ENCODE measurements around the gene AKR1A1.
"Not testable (repeated sequence)": the region's sequence is repeated elsewhere in the genome, so short reads cannot be mapped to it uniquely, and the experiment has no call there.

The AKR1A1 gene

DNA sequence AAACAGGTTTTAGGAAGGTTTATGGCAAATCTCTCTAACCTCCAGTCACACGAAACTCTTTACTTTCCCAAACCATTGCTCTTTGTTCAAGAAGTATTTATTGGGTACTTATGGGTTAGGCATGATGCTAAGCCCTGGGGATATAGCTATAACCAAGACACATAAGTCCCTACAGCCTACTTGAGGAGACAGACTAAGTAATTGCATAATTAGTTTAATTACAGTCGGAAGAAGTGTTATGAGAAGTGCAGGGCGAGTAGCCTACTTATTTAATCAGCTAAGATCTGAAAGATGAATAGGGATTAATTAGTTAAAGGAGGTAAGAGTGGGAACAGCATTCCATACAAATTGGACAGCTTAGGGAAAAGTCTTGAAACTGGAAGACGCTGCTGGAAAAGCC is 20.0 kb downstream of the AKR1A1 start:
- no peak for FAIRE-seq

DNA sequence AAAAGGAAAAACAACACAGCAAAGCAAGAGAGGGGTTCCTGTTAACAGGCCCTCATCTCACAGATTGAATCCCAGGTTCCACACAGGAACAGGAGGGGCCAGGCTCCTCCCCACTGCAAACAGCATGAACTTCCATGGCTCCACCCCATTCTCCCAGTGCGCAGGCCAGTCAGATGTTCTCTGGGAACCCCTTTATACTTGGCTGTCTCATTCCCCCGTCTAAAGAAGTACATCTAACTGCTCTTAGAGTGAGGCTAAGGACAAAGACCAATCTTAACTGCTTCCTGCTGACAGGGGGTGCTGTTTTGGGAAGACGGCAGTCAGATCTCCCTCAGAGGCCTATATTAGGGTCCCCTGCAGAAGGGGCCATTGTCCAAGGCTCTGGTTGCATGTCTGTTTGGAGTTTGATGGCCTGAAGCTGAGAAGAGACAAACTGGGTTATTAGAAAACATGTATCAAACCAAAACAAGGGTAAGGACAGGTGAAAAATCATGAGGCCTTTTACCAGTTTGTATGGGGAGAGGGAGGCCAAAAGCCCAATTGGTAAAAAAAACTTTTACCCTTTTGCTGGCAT is 22.7 kb downstream of the AKR1A1 start:
- no peak for FAIRE-seq

DNA sequence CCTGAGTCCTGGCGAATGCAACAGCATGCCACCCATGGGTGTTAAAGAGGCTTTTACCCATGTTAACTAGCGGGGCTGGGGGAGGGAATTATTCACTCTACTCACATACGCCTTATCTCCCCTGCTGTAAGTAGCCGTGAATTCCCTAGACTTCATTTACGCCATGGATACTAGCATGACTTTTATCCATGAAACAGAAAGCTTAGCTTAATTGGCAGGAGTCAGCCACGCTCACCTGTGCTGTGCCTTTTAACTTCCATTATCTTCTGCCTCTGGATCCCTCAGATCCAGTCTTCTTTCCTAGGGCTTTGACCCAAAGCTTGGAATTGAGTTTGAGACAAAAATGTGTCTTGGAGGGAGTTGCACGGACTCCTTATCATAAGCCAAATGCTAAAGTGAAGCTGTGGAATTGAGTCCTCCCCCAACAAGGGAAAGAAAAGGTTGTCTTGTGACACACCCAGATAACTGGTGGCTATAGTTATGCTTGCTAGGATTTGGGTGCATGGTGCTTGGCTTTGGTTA is 23.5 kb downstream of the AKR1A1 start:
- FAIRE-seq: no peak

DNA sequence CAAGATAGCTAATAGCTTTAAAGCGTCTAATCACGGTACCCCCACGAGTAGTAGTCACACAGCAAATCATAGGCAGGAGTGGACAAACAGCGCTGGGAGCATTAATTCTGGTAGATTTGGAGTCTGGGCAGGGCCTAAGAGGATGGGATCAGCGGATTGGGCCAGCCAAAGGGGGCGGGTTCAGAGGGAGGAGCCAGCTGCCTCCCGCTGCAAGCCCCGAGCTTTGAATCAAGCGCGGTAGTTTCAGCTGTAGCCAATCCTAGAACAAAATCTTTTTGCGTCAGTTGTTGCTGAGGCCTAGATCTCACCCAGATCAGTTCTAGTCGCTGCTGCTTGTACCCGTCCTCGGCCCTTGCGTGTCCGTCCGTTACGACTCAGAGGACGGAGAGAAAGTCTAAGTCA is 32.6 kb downstream of the AKR1A1 start:
- peak; percentile 84 for FAIRE-seq

DNA sequence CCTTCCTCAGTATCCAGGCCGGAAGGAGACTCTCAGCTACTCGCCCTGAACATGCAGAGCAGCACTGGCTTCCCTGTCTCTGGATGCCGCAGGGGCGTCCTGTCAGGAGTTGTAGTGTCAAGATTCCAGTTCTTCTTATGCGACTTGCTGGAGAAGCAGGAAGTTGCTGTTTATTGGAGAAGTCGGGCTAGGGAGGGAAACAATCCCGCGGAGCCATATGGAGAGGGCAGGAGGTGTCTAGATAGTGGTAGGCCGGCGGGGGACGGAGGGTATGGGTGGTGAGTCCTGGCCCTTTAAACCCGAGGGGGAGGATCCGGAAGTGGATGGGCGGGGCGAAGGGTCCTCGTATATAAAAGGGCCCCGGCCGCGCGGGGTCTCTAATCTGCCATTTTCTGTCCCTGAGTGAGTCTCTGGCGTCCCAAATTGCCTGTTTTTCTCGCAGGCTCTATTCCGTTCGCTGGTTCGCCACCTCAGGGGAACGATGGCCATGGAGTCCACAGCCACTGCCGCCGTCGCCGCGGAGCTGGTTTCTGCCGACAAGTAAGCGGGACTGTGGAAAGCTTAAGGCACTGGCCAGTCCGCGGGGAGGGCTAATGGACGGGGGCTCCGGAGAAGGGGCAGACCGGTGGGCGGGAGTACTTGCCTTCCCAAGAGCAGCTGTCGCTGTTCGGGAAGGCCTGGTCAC is 33.2 kb downstream of the AKR1A1 start, which contains the start of gene NASP:
Gene NASP, plus strand, starts transcription at position 376 of the 685 bp plus-strand sequence. Its CDS starts 106 bp downstream, at position 482.
- FAIRE-seq: no peak

DNA sequence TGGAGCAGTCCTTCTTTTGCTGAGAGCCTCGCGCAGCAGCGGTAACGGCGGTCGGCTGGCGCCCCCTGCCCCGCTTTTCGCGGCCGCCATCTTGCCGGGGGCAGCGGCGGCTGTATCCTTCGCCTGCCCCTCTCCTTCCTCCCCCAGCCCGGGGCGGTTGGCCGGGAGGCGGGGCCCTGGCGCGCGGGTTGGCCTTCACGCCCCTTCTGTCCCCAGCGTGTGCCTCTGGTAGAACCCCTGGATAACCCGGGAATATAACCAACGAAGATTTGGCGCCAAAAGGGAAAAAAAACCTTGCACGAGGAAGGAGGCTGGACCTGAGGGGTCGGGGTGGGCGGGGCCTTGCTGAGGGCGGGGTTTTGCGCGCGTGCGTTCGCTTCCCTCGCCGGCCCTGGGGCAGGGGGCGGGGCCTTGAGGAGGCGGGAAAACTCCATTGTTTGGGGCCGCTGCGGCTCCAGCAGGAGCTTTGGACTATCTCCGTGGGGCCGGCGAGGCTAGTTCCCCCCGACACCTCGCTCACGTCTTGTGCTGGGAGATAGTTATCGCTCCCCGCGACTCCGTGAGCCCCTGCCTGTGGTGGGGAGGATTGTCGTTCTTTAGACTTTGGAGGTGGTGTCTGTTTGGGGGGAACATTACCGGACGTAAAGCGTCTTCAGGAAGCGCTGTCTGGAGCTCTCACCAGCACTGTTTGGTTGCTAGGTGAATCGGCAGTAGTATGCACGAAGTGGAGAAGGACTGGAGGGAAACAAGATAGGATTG is 33.9 kb downstream of the AKR1A1 start:
- no peak for FAIRE-seq

DNA sequence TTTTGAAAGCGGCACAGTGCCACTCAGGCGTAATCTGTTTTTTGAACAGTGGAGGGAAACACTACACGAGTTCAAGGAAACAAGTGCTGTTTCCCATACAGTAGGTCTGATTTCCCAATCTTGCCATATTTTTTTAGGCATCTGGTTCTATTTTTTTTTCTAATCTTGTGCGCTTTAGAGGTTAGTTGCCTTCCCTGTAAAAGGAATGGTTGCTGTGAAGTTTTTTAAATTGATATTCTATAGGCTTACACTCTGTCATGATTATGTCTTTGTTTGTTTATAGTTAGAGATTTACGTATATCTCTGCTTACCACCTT is 34.4 kb downstream of the AKR1A1 start:
- FAIRE-seq: no peak

DNA sequence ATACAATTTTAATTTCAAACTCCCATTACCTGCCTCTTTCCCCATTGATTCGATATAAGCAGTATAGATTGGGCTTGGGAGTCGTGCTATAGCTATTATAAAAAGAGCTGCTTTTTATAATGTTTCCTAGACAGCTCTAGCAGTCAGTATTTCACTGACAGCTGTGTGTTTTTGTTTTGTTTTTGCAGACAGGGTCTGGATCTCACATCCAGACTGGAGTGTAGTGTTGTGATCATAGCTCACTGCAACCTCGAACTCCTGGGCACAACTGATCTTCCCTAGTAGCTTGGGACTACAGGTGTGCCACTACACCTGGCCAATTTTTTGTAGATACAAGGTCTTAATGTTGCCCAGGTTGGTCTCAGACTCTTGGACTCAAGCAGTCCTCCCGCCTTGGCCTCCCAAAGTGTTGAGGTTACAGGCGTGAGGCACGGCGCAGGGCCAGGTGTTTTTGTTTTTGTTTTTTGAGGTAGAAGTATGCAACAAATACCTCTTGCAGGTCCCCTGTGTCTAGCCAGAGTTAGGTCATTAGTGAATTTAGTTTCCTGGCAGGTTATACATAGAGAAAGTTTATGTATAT is 35.0 kb downstream of the AKR1A1 start:
- no peak for FAIRE-seq

DNA sequence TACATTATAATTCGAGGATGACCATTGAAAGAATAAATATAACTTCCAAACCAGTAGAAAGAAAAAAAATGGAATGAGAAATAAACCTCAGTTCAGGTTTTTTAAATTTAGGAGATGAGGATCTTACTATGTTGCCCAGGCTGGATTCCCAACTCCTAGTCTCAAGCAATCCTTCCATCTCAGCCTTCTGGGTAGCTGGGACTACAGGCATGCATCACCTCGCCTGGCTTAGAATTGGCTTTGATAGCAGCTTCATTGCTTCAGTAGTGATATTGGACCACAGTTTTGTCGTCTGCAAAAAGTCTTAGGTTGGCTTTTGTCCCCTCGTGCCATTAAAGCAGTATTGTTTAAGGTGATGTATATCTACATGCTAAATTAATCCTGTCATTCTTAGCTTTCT is 36.1 kb downstream of the AKR1A1 start:
- no peak for FAIRE-seq

DNA sequence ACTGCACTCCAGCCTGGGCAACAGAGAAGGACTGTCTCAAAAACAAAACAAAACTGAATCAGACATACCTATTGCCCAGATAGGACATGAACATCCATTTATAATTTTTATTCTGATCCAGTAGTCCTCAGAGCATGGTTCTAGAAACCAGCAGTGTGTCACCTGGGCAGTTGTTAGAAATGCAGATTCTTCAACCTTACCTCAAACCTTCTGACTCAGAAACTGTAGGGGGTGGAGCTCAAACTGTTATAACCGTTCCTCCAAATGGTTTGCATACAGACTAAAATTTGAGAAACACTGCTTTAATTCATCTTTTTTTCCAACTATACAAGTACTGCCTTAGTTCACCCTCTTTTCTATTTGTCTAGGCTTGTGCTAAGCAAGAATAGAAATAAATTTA is 39.2 kb downstream of the AKR1A1 start:
- no peak for FAIRE-seq

DNA sequence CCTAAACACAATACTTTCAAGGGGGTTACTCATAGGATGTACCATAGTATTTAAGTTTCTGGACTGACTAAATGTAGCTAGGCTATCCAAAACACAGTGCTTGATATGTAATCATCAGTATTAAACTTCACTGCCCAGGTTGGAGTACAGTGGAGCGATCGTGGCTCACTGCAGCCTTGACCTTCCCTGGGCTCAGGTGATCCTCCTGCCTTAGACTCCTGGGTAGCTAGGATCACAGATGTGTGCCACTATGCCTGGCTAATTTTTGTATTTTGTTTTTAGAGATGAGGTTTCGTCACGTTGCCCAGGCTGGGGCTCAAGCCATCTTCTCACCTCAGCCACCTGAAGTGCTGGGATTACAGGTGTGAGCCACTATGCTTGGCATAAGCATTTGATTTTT is 43.8 kb downstream of the AKR1A1 start:
- no peak for FAIRE-seq

DNA sequence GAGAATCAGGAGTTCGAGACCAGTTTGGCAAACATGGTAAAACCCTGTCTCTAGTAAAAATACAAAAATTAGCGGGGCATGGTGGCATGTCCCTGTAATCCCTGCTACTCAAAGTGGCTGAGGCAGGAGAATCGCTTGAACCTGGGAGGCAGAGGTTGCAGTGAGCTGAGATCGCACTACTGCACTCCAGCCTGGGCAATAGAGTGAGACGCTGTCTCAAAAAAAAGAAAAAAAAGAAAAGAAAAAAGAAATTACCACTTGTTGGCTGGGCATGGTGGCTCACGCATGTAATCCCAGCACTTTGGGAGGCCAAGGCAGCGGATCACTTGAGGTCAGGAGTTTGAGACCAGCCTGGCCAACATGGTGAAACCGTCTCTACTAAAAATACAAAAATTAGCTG is 46.1 kb downstream of the AKR1A1 start:
- FAIRE-seq: not testable (repeated sequence)

DNA sequence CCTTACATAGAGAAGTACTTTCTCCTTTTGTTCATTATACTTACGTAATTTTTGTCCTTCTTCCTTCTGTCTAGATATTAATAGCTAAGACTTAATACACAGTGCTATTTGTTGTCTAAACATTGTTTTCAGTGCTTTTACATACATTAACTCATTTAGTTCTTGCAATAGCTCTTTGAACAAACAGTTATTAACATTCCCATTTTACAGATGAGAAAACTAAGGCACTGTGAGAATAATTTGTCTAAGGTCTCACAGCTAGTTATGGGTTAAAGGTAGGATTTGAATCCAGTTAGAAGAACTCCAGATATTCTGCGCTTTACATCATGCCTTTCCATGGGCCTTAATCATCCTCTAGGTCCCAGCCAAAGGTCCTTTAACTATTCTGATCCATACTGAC is 53.6 kb downstream of the AKR1A1 start:
- no peak for FAIRE-seq

DNA sequence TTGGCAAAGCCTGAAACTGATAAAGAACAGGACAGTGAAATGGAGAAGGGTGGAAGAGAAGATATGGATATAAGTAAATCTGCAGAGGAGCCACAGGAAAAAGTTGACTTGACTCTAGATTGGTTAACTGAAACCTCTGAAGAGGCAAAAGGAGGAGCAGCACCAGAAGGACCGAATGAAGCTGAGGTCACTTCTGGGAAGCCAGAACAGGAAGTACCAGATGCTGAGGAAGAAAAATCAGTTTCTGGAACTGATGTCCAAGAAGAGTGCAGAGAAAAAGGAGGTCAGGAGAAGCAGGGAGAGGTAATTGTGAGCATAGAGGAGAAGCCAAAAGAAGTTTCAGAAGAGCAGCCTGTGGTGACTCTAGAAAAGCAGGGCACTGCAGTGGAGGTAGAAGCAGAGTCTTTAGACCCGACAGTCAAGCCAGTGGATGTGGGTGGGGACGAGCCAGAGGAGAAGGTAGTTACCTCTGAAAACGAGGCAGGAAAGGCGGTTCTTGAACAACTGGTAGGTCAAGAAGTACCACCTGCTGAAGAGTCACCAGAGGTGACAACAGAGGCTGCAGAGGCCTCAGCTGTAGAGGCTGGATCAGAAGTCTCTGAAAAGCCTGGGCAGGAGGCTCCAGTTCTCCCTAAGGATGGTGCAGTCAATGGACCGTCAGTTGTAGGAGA is 56.9 kb downstream of the AKR1A1 start:
- FAIRE-seq: no peak

DNA sequence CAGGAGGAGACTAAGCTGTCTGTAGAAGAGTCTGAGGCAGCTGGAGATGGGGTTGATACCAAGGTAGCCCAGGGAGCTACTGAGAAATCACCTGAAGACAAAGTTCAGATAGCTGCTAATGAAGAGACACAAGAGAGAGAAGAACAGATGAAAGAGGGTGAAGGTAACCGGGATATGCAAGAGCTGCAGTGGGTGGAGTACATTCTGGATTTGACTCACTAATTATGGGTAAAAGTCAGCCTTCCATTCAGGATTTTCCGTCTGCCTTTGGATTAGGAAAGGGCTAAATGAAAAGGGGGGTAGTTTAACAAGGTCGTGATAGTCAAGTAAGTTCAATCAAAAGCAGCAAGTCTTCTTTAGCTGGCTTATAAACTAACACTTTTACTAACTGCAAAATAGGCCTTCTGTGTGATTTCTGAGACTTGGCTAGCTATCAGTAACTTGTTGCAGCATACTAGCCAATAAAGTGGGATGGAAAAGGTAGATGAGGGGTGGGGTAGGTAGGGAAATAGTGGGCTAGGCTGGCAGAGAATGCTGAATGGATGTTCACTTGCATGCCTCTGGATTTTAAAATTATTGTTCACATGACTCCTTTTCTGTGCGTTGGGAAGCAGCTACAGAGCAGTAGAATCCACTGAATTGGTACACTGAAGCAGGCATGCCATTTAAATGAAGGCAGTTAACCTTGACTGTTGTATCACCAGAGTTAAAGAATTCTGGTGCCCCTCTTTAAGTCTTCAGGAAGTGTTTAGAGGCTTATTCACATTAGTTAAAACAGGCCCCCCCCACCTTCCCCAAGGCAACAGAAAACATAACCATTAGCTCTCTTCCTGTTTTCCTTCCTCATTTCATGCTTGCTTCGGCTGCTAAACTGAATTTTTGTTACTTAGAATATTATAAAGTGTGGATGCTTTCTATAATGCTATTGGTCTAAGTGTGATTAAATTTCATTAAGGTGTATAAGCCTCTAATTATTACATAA is 57.8 kb downstream of the AKR1A1 start:
- FAIRE-seq: no peak

DNA sequence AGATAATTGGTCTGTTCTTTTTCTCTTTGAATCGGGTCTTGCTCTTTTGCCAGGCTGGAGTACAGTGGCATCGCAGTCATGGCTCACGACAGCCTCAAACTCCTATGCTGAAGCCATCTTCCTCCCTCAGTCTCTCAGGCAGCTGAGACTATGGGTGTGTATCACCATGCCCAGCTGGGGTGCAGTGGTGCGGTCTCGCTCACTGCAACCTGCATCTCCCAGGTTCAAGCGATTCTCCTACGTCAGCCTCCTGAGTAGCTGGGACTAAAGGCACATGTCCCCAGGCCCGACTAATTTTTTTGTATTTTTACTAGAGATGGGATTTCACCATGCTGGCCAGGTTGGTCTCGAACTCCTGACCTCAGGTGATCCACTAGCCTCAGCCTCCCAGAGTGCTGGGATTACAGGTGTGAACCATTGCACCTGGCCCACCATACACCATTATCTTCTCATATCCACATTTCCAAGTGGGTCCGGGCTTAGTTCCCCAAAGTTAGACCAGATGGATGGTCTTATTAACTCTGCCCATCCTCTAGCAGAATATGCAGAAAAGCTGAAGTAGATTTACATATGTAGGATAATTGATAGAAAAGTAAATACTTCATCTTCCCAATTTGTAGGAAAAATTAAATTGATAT is 60.1 kb downstream of the AKR1A1 start:
- FAIRE-seq: no peak

DNA sequence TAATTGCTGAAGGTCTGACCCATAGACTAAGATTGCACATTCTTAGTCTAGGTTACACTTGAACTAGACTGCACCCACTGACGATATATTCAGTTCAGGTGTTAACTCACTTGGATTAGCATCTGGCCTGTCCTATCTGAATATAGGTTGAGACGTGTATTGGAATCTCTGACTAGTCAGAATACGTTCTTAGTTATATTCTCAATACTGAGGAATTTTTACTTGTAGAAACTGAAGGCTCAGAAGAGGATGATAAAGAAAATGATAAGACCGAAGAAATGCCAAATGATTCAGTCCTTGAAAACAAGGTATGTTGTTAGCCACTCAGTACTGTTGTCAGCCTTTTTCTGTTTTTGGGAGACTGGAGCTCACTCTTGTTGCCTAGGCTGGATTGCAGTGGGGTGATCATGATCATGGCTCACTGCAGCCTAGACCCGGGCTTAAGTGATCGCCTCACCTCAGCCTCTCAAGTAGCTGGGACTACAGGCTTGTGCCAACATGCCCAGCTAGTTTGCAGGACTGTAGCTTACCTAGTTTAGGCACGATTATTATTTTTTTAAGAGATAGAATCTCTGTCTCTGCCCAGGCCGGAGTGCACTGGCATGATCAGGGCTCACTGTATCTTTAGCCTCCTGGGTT is 62.4 kb downstream of the AKR1A1 start:
- FAIRE-seq: no peak

DNA sequence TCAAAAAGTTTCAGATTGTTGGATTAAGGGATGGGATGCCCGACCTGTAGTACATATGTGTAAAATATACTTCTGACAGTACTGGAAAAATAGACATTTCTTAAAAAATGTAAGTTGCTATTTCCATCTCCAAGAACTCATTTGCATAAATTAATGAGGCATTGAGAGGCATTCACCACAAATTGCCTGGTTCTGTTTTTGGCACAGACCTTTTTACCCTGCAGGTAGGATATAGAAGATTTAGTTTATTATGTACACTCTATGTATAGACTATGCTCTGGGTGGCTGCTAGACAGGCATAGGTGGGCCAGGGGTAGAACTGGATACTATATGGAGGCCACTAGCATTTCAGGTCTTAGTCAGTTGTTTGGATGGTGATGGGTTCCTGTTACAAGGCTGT is 65.3 kb downstream of the AKR1A1 start:
- FAIRE-seq: no peak

DNA sequence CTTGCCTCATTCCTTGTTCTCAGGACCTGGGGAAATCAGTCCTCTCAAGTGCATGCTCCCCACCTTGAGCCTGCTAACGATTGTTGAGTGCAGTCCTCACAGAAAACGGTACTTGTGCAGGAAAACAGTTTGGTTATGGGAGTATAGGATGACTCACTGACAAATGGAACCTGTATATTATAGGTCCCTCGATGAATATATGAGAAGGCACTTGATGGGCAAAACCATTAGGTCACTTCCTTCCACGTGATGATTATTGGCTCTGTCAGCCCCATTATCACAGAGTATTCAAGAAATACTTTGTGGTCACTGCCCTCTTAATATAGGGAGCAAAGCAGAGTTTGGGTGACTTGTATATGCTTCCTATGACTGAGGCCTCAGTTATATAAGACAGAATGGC is 67.0 kb downstream of the AKR1A1 start:
- FAIRE-seq: no peak

DNA sequence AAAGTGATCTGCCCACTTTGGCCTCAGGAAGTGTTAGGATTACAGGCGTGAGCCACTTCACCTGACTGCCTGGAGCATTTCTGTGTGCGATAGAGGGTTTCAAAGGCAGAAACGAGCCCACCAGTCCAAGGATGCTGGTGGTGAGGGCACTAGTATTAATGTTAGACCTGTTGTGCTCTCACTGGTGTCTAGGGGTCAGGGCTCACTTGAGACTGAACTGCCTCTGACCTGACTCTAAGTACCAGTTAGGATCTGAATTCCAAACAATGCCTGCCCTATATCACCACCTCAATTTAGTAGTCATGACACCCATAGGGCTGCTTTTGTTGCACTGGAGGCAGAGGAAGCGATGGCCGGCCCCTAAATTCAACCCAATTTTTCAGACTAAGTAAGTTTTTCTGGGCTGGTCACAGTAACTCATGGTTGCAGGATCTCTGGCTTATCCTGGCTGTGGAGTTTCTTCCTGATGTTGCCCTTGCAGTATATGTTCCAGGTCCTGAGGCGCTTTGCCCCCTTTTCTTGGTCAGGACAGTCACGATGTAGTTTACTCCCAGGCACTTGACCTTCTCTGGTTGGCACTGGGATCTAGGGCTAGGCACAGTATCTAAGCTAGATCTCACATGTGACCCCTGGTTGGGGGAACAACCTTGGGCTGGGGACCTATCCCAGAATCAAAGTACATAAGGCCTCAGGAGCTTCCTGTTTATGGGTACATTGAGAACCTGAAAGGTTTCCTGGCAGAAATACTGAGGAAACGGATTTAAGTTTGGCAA is 68.7 kb downstream of the AKR1A1 start:
- FAIRE-seq: no peak
